SKM-1 treated with dmso at 0.1 percent for 144 hours (cell line): ENCODE data around the gene GOLGA6L24.
"Not testable (repeated sequence)": the region's sequence is repeated elsewhere in the genome, so short reads cannot be mapped to it uniquely, and the experiment has no call there.

Experiments
- DNase-seq: peaks from one replicate; lab custom pipeline; 2025; ENCODE audit not compliant: unreplicated experiment; lab: John Stamatoyannopoulos, UW

The GOLGA6L24 gene, protein sequence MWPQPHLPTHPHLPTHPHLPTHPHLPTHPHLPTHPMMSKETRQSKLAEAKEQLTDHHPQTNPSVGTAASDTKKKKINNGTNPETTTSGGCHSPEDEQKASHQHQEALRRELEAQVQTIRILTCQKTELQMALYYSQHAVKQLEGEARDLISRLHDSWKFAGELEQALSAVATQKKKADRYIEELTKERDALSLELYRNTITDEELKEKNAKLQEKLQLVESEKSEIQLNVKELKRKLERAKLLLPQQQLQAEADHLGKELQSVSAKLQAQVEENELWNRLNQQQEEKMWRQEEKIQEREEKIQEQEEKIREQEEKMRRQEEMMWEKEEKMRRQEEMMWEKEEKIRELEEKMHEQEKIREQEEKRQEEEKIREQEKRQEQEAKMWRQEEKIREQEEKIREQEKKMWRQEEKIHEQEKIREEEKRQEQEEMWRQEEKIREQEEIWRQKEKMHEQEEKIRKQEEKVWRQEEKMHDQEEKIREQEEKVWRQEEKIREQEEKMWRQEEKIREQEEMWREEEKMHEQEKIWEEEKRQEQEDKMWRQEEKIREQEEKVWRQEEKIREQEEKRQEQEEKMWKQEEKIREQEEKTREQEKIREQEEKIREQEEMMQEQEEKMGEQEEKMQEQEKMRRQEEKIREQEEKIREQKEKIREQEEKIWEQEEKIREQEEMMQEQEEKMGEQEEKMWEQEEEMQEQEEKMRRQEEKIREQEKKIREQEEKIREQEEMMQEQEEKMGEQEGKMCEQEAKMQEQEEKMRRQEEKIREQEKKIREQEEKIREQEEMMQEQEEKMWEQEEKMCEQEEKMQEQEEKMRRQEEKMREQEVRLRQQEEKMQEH

DNA sequence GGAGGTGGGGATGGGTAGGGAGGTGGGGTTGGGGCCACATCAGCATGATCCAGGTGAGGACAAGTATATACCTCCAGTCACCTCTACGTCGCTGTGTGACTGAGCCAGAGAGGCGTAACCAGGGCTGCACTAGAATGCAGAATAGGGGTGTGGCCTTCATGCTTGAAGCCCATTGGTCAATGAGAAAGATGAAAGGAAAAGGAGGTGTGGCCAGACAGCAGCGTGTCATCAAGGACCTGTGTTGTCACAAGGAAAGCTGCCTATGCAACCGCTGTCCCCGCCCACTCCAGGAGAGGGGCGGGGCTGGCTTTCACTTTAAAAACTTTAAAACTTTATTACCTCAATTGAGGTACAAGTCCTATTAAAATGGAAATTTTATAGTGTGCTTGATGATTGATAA, at the start of gene GOLGA6L24:
Gene GOLGA6L24 (minus strand): TSS at position 101 of the 400 bp plus-strand sequence. CDS start 61 bp downstream, at position 40.
- DNase-seq = not testable (repeated sequence)

DNA sequence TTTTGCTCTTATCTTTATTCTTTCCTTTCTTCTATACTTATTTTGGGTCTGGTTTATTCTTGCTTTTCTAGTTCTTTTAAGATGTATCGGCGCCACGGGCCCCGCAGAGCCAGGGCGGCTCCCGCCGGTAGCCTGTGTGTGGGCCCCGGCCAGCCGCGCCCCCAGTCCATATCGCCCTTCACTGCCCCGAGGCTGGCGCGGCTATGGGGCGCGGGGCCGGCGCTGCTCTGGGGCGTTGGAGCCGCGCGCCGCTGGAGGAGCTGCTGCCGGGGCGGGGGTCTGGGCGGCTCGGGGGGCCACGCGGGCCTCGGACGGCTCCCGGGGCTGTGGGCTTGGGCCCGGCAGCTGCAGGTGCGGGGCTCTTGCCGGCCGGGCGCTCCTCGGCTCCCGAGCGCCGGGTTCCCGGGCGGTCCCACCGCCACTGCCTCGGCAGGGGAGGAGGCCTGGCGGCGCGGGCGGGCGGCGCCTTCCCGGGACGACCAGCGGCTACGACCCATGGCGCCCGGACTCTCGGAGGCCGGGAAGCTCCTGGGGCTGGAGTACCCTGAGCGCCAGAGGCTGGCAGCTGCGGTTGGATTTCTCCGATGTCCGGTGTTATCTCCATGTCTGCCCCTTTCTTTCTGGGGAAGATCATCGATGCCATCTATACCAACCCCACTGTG, 45.0 kb upstream of the GOLGA6L24 start:
- not testable (repeated sequence) for DNase-seq

DNA sequence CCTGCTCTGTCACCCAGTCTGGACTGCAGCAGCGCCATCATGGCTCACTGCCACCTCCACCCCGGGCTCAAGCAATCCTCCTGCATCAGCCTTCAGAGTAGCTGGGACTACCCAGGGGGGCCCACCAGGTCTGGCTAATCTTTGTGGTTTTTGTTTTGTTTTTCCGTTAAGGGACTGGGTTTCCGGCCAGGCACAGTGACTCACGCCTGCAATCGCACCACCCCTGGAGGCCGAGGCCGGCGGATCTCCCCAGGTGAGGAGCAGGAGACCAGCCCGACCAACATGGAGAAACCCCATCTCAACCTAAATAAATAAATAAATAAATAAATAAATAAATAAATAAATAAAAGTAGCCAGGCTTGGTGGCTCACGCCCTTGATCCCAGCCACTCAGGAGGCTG, 38.1 kb upstream of the GOLGA6L24 start:
- DNase-seq = not testable (repeated sequence)

DNA sequence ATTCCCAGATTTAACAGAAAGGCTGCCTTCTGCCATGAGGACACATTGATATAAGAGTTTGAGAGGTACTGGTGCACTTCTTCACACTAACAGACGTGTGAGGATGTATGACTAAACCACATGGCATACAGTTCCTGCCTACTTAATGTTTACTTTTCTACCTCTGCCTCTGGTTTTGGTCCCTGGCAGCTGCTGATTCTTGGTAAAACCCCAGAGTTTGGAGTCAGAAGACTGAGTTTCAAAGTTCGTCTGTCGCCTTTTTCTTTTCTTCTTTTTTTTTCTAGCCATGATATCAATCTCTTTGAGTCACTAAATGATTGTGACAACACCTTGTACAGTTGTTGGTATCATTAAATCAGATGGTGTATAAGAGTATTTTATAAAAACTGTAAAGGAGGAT, 22.2 kb upstream of the GOLGA6L24 start:
- DNase-seq = not testable (repeated sequence)

DNA sequence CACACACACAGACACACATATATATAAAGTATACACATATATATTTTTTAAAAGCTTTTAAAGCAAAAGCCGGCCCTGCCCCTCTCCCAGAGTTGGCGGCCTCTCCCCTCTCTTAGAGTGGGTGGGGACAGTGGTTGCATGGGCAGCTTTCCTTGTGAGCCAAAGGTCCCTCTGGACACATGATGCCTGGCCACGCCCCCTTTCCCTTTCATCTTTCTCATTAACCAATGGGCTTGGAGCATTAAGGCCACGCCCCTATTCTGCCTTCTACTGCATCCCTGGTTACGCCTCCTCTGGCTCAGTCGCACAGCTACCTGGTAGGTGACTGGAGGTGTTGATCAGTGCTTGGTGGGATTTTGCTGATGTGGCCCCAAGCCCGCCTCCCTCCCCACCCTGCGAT, 20.5 kb upstream of the GOLGA6L24 start, which contains the start of gene GOLGA8F:
Gene GOLGA8F (plus strand): TSS at position 301 of the 400 bp plus-strand sequence. CDS start 98 bp downstream, at position 399.
- not testable (repeated sequence) for DNase-seq

DNA sequence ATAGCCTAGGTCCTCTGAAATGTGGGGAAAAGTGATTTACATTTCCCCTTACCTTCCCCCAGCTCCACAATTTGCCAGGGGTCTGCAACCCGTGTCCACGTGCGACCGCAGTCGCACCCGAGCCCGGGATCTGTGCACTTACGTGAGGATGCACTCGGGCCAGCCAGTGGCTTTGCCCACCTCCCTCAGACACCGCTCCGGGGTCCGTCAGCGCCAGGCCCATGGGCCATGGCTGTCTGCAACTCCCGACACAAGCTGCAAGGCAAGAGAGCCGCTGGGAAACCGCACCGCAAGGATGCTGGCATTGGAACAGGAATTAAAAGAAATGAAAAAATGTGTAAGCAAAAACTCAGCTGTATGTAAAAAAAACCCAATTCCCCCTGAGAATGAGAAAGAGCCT, 7.6 kb upstream of the GOLGA6L24 start:
- not testable (repeated sequence) for DNase-seq

DNA sequence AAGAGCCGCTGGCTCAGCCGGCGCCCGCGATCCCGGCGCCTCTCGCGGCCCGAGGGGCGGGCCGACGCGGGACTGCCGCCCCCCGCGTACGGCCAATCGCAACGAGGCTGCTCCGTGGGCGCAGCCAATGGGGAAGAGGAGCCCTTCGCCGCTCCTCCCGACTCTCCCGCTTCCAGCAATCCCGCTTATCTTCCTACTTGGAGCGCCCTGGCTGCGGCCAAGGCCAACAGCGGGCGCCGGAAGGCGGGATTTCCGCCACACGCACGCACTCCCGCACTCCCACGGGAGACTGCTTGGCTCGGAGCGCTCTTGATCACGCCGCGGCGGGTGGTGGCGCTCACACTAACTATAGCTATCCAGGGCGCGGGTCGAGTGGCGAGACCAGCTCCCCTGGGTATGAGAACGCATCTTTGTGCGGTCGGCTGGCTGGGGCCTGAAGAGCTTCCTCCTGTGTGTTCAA, 35.7 kb downstream of the GOLGA6L24 start, which contains the start of gene HERC2:
Gene HERC2 (minus strand): TSS at position 51 of the 460 bp plus-strand sequence. CDS start 746 bp downstream, outside the sequence.
- not testable (repeated sequence) for DNase-seq

DNA sequence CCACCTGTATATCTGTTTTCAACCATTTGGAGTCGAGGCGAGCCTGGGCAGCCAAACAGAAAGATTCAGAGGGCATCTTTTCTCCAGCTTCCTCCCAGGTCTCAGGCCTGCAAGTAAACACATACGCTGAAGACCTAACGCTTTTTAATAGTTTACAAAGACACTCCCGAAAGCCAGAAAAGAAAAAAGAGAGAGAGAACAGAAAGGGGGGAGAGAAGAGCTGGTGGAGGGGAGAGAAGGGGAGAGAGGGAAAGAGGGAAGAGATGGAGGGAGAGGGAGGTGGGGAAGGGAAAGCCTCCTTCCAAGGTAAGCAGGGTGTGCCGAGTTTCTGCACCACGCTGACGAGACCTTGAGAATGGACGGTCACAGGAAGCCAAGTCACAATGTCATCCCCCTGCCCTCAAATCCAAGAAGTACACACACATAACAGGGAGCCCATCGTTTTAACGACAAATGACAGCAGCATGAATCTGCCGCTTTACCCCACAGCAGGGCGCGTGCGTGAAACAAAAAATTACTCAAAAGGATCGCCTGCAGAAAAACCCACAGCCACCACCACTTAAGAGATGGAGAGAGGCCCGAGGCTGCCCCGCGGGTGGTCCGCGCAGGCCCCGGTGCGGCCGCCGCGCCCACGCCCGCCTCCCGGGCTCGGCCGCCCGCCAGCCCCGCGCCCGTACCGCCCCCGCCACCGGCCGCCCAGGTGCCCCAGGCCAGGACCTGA, 36.4 kb downstream of the GOLGA6L24 start:
- not testable (repeated sequence) for DNase-seq

DNA sequence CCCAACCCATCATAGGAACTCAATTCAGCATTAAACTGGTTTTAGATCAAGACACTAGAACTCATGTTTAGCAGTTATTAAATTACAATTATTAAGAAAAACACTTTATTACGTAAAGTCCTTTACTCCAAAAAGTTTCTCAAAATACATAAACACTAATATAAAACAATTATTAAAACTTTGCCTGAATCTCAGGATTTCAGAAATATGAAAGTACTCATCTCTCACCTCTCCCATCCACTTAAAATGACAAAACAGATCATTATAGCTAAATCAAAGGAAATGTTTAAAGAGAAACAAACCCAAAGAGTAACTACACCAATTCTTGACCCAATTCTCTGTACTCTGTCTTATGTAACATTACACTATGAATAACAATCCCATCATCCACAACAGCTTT, 38.2 kb downstream of the GOLGA6L24 start:
- not testable (repeated sequence) for DNase-seq

DNA sequence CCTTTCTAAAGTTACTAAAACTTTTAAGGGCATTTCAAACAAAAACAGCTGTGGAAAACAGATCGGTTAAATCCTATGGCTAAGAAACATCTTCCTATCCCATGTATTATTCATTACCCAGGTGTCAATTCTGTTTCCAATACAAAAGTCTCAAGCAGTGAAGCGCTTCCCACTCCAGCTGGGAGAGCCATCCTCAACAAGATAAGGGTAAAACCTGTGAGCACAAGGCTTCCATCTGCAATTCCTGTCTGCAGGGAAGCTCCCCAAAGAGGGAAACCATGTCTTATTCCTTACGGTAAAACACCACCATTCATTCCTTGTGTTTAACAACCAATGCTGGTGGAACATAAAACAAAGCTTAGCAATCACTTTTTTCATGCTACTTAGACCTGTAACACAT, 39.1 kb downstream of the GOLGA6L24 start:
- DNase-seq = not testable (repeated sequence)

DNA sequence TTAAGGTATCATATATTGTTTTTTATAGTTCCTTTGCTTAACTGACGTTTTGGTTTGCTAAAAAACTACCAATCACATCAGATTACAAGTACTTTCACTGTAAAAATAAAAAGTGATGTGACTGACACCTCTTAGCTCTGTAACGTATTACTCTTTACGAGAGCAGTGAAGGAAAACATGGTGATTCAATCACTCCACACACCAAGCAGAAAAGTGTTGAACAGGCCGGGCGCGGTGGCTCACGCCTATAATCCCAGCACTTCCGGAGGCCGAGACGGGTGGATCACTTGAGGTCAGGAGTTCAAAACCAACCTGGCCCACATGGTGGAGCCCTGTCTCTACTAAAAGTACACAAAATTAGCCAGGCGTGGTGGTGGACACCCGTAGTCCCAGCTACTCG, 39.8 kb downstream of the GOLGA6L24 start:
- not testable (repeated sequence) for DNase-seq

DNA sequence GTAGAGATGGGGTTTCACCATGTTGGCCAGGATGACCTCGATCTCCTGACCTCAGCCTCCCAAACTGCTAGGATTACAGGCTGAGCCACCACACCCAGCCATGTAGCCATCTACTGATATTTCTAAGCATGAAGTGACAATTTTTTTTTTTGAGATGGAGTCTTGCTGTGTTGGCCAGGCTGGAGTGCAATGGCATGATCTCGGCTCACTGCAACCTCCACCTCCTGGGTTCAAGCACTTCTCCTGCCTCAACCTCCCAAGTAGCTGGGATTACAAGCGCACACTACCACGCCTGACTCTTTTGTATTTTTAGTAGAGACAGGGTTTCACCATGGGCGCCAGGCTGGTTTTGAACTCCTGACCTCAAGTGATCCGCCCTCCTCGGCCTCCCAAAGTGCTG, 40.9 kb downstream of the GOLGA6L24 start:
- not testable (repeated sequence) for DNase-seq

DNA sequence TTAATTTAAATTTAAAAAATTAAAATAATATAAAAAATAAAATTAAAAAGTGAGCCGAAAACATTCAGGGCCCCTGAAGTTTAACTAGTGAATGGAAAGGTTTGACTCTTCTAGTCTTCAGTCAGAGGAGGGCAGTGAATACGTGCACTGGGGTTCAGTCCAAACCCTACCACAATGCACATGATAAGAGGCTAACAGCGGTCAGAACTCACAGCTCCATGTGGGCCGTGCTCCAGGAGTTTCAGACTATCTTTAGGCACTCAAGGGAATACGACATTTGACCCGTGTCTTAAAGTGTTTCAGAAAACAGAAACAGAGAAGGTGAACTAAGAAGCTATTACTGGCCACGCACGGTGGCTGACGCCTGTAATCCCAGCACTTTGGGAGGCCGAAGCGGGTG, 47.4 kb downstream of the GOLGA6L24 start:
- DNase-seq = not testable (repeated sequence)

DNA sequence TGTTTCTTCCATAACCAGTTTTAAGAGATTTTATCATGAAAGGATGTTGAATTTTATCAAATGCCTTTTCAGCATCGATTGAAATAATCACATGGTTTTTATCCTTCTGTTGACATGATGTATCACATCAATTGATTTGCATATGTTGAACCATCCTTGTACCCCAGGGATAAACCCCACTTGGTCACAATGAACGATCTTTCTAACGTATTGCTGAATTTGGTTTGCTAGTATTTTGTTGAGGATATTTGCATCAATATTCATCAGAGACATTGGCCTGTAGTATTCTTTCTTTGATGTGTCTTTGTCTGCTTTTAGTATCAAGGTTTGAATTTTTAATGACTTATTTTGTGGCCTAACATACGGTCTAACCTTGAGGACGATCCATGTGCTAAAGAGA, 49.2 kb downstream of the GOLGA6L24 start:
- DNase-seq = not testable (repeated sequence)
